ENCODE measurements around the gene ARFGAP2. TPM values are rescaled to one million over a fixed set of nuclear protein-coding genes. Genes with fewer than 3 reads are reported as not detected.

ARFGAP2 gene
- total and polyA plus RNA-seq, 12 donors, result 72.3 to 411 (median 104) TPM

- Histone ChIP-seq H3K4me1 (replicated peaks in 1 of 2) (peaks cover 36 to 56% of the 10 kb centered on the region in 2 donors), H3K27ac (peak overlapping the region in 4 of 5 donors; percentile 91 to 99 (median 98)), H3K27me3 (no peaks in the 10 kb centered on the region), H3K36me3 (replicated peaks in 1 of 2) (peaks cover 0 to 30% of the 10 kb centered on the region in 2 donors), H3K9me3 (replicated peaks in 1 of 3) (no peaks in the 10 kb centered on the region), H3K4me3 (no peak overlapping the region)
- no peak for DNase-seq
- intact Hi-C loops (cut with DNase I), result loop anchor here in 1 of 2 donors (5.0 kb wide), 3 partner anchors 38 to 173 kb away; partner anchors contain the start of gene MYBPC3
- TF ChIP-seq CTCF (IDR thresholded peaks at IDR 0.05), result no peak
- TF ChIP-seq POLR2A (IDR thresholded peaks at IDR 0.05), result no peak
- WGBS, 4 donors, result 80 to 95% (median 89%) methylated on average over 19 to 23 of the region's 23 CpGs
Observed at GRCh38 chr11:47178737-47179654, 2.3 kb upstream of the ARFGAP2 start.

GRCh38 chr11:47178316-47178715, 1.6 kb upstream of the ARFGAP2 start:
- TF ChIP-seq CTCF (IDR thresholded peaks at IDR 0.05) (no peak), POLR2A (IDR thresholded peaks at IDR 0.05) (no peak)
- DNase-seq, result peak in 1 of 7 donors; percentile 46
- Histone ChIP-seq H3K4me3 (no peak overlapping the region), H3K36me3 (replicated peaks in 1 of 2) (peaks cover 0 to 37% of the 10 kb centered on the region in 2 donors), H3K27me3 (no peaks in the 10 kb centered on the region), H3K4me1 (replicated peaks in 1 of 2) (peaks cover 29 to 49% of the 10 kb centered on the region in 2 donors), H3K9me3 (replicated peaks in 1 of 3) (no peaks in the 10 kb centered on the region), H3K27ac (peak overlapping the region; percentile 91 to 99 (median 97))
- 47 to 58% (median 48%) methylated on average over 7 to 11 of the region's 11 CpGs for WGBS, 4 donors
- intact Hi-C loops (cut with DNase I), result loop anchor here in 1 of 2 donors (5.0 kb wide), 3 partner anchors 39 to 174 kb away; partner anchors contain the start of gene MYBPC3

- peak in 6 of 7 donors; percentile 70 to 93 (median 88) for DNase-seq
- Histone ChIP-seq H3K36me3 (replicated peaks in 1 of 2) (peaks cover 0 to 41% of the 10 kb centered on the region in 2 donors), H3K4me1 (replicated peaks in 1 of 2) (peaks cover 25 to 44% of the 10 kb centered on the region in 2 donors), H3K9me3 (replicated peaks in 1 of 3) (no peaks in the 10 kb centered on the region), H3K27ac (peak overlapping the region; percentile 91 to 99 (median 97)), H3K4me3 (no peak overlapping the region), H3K27me3 (no peaks in the 10 kb centered on the region)
- intact Hi-C loops (cut with DNase I), result loop anchor here in 1 of 2 donors (5.0 kb wide), 3 partner anchors 39 to 174 kb away; partner anchors contain the start of gene MYBPC3
- TF ChIP-seq CTCF (IDR thresholded peaks at IDR 0.05) (no peak), POLR2A (IDR thresholded peaks at IDR 0.05) (peak in 1 of 2 donors; percentile 19)
- WGBS, 4 donors, result 23 to 55% (median 28%) methylated on average over 5 to 6 of the region's 6 CpGs; no CpG with 5 or more reads in 1 of the 4 donors
Observed at GRCh38 chr11:47177846-47178245, 1.2 kb upstream of the ARFGAP2 start.

- peak; percentile 21 to 44 for TF ChIP-seq POLR2A (IDR thresholded peaks at IDR 0.05)
- TF ChIP-seq CTCF (IDR thresholded peaks at IDR 0.05), result peak; percentile 47 to 93 (median 70)
- Histone ChIP-seq H3K4me1 (replicated peaks in 1 of 2) (peaks cover 24 to 40% of the 10 kb centered on the region in 2 donors), H3K27ac (peak overlapping the region; percentile 91 to 99 (median 97)), H3K36me3 (replicated peaks in 1 of 2) (peaks cover 0 to 46% of the 10 kb centered on the region in 2 donors), H3K4me3 (peak overlapping the region in 2 of 4 donors; percentile 55 to 96), H3K9me3 (replicated peaks in 1 of 3) (no peaks in the 10 kb centered on the region), H3K27me3 (no peaks in the 10 kb centered on the region)
- DNase-seq, result peak; percentile 69 to 92 (median 79)
- intact Hi-C loops (cut with DNase I), result loop anchor here in 1 of 2 donors (5.0 kb wide), 3 partner anchors 40 to 175 kb away; partner anchors contain the start of gene MYBPC3
- 0 to 1% (median 0%) methylated on average over 7 to 21 of the region's 21 CpGs for WGBS, 4 donors
Observed at GRCh38 chr11:47177229-47177845, 658 bp upstream of the ARFGAP2 start.

Data from adrenal gland (tissue), 12 donors.